SK-N-SH (cell line): ENCODE results near the gene SPIN1. TPM values are rescaled to one million over a fixed set of nuclear protein-coding genes. Genes with fewer than 3 reads are reported as not detected.

ENCODE experiments used
- CTCF ChIA-PET: fragments of 300-600, 350-600 bp; formaldehyde crosslinking; extraction: SDS; loops from one replicate; lab custom pipeline; 2021; lab: Yijun Ruan, JAX
- POLR2A ChIA-PET: fragments of 350-600 bp; sonication (Branson Sonifier 250); formaldehyde crosslinking; extraction: SDS; loops from one replicate; lab custom pipeline; 2020; ENCODE audit warnings: antibody characterized with exemption, inconsistent platforms; lab: Yijun Ruan, JAX
- DNase-seq: peaks from one replicate; pipeline ENCODE4 v3.0.0; 2012
- H2AFZ ChIP-seq: fragments of 200-600 bp; sonication (generic); 2 replicates; pipeline ENCODE4 v1.8.1; 2016; ENCODE audit warnings: antibody characterized with exemption, mild to moderate bottlenecking, low read depth
- H3F3A ChIP-seq: fragments of 200-600 bp; sonication (generic); replicated peaks from 2 replicates; pipeline ENCODE3; 2016; ENCODE audit warnings: antibody characterized with exemption, mild to moderate bottlenecking; ENCODE audit not compliant: insufficient read depth
- H3K27ac ChIP-seq, 2 experiments: fragments of 200-500 bp in 1 of 2; fragments of 200-600 bp in 1 of 2; sonication (Bioruptor generic) in 1 of 2; sonication (generic), shearing (Covaris generic) in 1 of 2; 2 replicates each; pipeline versions ENCODE4 v1.5.1 to v1.6.1; 2014 to 2016; ENCODE audit warnings: low read depth in 2 of 2, inconsistent platforms in 1 of 2, low read length in 1 of 2, mild to moderate bottlenecking in 1 of 2, mixed read lengths in 1 of 2
- H3K27me3 ChIP-seq: fragments of 200-600 bp; sonication (generic), shearing (Covaris generic); 2 replicates; pipeline ENCODE4 v1.6.1; 2016; ENCODE audit warnings: mixed run types; ENCODE audit not compliant: insufficient read depth
- H3K36me3 ChIP-seq, 2 experiments: fragments of 200-500 bp in 1 of 2; fragments of 200-600 bp in 1 of 2; sonication (Bioruptor generic) in 1 of 2; sonication (generic) in 1 of 2; replicated peaks in 1 of 2; 2 replicates each; pipeline versions ENCODE3 to v1.5.1; 2014 to 2016; ENCODE audit warnings: low read length in 1 of 2, mild to moderate bottlenecking in 1 of 2; ENCODE audit not compliant: insufficient read depth in 2 of 2, control insufficient read depth in 1 of 2
- H3K4me1 ChIP-seq, 2 experiments: fragments of 200-500 bp in 1 of 2; fragments of 200-600 bp in 1 of 2; sonication (Bioruptor generic) in 1 of 2; sonication (generic), shearing (Covaris generic) in 1 of 2; 2 replicates each; pipeline versions ENCODE4 v1.5.1 to v1.6.1; 2014 to 2016; ENCODE audit warnings: low read depth in 1 of 2, low read length in 1 of 2, mixed run types in 1 of 2; ENCODE audit not compliant: insufficient read depth in 2 of 2, control insufficient read depth in 1 of 2
- H3K4me2 ChIP-seq: fragments of 200-600 bp; sonication (generic), shearing (Covaris generic); 2 replicates; pipeline ENCODE4 v1.6.1; 2017; ENCODE audit warnings: mixed run types
- H3K4me3 ChIP-seq, 2 experiments: fragments of 200-500 bp in 1 of 2; fragments of 200-600 bp in 1 of 2; sonication (Bioruptor generic) in 1 of 2; sonication (generic), shearing (Covaris generic) in 1 of 2; 2 replicates each; pipeline versions ENCODE4 v1.5.1 to v1.8.1; 2014 to 2016; ENCODE audit warnings: low read depth in 2 of 2, inconsistent platforms in 1 of 2, low read length in 1 of 2, mild to moderate bottlenecking in 1 of 2, mixed read lengths in 1 of 2, moderate library complexity in 1 of 2
- H3K79me2 ChIP-seq: fragments of 200-600 bp; sonication (generic); 2 replicates; pipeline ENCODE4 v1.8.1; 2017; ENCODE audit warnings: mild to moderate bottlenecking; ENCODE audit not compliant: insufficient read depth
- H3K9ac ChIP-seq: fragments of 200-600 bp; sonication (generic); 2 replicates; pipeline ENCODE4 v1.6.1; 2017; ENCODE audit warnings: mixed run types
- H3K9me2 ChIP-seq: fragments of 200-600 bp; sonication (generic); 2 replicates; pipeline ENCODE4 v1.6.1; 2017; ENCODE audit warnings: mixed run types
- H3K9me3 ChIP-seq: fragments of 200-600 bp; sonication (generic); 2 replicates; pipeline ENCODE4 v1.6.1; 2017; ENCODE audit warnings: mixed run types, mild to moderate bottlenecking, moderate library complexity
- H4K20me1 ChIP-seq: fragments of 200-600 bp; sonication (generic); 2 replicates; pipeline ENCODE4 v1.6.1; 2017; ENCODE audit warnings: mild to moderate bottlenecking, mixed run types; ENCODE audit not compliant: insufficient read depth
- CHD2 ChIP-seq: fragments of 150-350 bp; IDR thresholded peaks from 2 replicates; pipeline ENCODE4 v1.6.1; 2018; ENCODE audit warnings: low read length; ENCODE audit not compliant: partially characterized antibody
- ELF1 ChIP-seq: IDR thresholded peaks from 2 replicates; pipeline ENCODE4 v1.4.0; 2012
- FOXJ3 ChIP-seq: sonication (generic); formaldehyde crosslinking; IDR thresholded peaks from 2 replicates; pipeline ENCODE4 v1.5.1; 2020; ENCODE audit warnings: mild to moderate bottlenecking, missing genetic modification reagents
- GABPA ChIP-seq: IDR thresholded peaks from 2 replicates; pipeline ENCODE4 v1.4.0; 2012; ENCODE audit warnings: low read depth, mild to moderate bottlenecking
- JUND ChIP-seq: IDR thresholded peaks from 2 replicates; pipeline ENCODE4 v1.4.0; 2012
- NRF1 ChIP-seq: IDR thresholded peaks from 2 replicates; pipeline ENCODE4 v1.6.1; 2012; ENCODE audit warnings: low read depth, mild to moderate bottlenecking, low read length
- POLR2AphosphoS5 ChIP-seq: IDR thresholded peaks from 2 replicates; pipeline ENCODE4 v1.6.1; 2012; ENCODE audit warnings: low read depth, low read length
- RFX5 ChIP-seq: IDR thresholded peaks from 2 replicates; pipeline ENCODE4 v1.6.1; 2012; ENCODE audit warnings: mild to moderate bottlenecking, improper control_type of control experiment, low read length
- RXRA ChIP-seq: IDR thresholded peaks from 2 replicates; pipeline ENCODE4 v1.4.0; 2012; ENCODE audit warnings: low read depth, mild to moderate bottlenecking, borderline replicate concordance
- SIN3A ChIP-seq: IDR thresholded peaks from 2 replicates; pipeline ENCODE4 v1.6.1; 2012; ENCODE audit warnings: low read depth, mild to moderate bottlenecking, low read length, moderate library complexity, borderline replicate concordance
- SMC3 ChIP-seq: IDR thresholded peaks from 2 replicates; pipeline ENCODE4 v1.6.1; 2012; ENCODE audit warnings: low read depth, low read length, improper control_type of control experiment
- TCF12 ChIP-seq: IDR thresholded peaks from 2 replicates; pipeline ENCODE4 v1.4.0; 2012
- TEAD4 ChIP-seq: IDR thresholded peaks from 2 replicates; pipeline ENCODE4 v1.4.0; 2012; ENCODE audit warnings: mild to moderate bottlenecking, borderline replicate concordance; ENCODE audit not compliant: insufficient read depth
- WGBS: methylation state at CpG from one replicate; pipeline ENCODE4 v1.1.6; 2017; ENCODE audit warnings: low lambda C conversion rate; 5-methylcytosine and 5-hydroxymethylcytosine counted together
- polyA plus RNA-seq, 3 experiments: library from polyadenylated mRNA; depleted of rRNA; stranded (reverse); fragments of >200 nt; gene quantifications; 2 replicates each; pipeline ENCODE4 v1.2.3, GENCODE V29; 2012
- TF ChIP-seq, protein P1 (sequence below): IDR thresholded peaks from 2 replicates; pipeline ENCODE4 v1.4.0; 2012; ENCODE audit warnings: low read depth, borderline replicate concordance
- TF ChIP-seq, protein P2 (sequence below): IDR thresholded peaks from 2 replicates; pipeline ENCODE4 v1.4.0; 2012; ENCODE audit warnings: low read depth, borderline replicate concordance
- TF ChIP-seq, protein P3 (sequence below): IDR thresholded peaks from 2 replicates; pipeline ENCODE4 v1.4.0; 2012; ENCODE audit warnings: low read depth
- TF ChIP-seq, protein P4 (sequence below): fragments of 150-350 bp; IDR thresholded peaks from 2 replicates; pipeline ENCODE4 v1.6.1; 2017; ENCODE audit warnings: antibody characterized with exemption, low read length, low read depth, borderline replicate concordance
- TF ChIP-seq, protein P5 (sequence below): fragments of 150-350 bp; IDR thresholded peaks from 2 replicates; pipeline ENCODE4 v1.6.1; 2016; ENCODE audit warnings: mild to moderate bottlenecking, low read depth, low read length

Gene SPIN1
- polyA plus RNA-seq, 1 of the 3 experiments (the other 2 are of a cell fraction), result 35.8 TPM

DNA sequence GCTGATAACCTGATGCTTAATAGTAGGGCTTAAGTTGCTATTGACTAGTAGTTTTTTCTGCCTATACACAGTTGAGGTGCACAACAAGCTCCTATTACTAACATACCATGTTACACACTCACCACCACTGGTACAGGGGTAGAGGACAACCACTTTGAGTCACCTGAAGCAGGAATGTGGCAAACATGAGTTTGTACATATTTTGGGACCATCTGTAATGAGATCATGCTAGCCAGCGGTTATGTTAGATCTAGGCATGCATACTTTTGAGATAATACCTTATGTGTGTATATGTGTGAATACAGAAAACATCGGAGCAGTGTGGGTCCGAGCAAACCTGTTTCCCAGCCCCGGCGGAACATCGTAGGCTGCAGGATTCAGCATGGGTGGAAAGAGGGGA lies 73.9 kb downstream of the SPIN1 start:
- ChIA-PET POLR2A (no interaction called here), CTCF (interaction anchor here (0.8 kb wide), 1 partner anchor 12 kb away, joined by 3 read pairs; no protein-coding TSS in a partner anchor)
- Histone ChIP-seq H4K20me1 (no peaks in the 10 kb centered on the region), H3K9me2 (no peaks in the 10 kb centered on the region), H3K9ac (no peak overlapping the region), H3K4me3 (no peak overlapping the region), H3K4me1 (peaks cover 0 to 16% of the 10 kb centered on the region in 2 experiments; a peak in 2 of 4 replicates), H2AFZ (no peak overlapping the region), H3K27me3 (no peaks in the 10 kb centered on the region), H3K36me3 (peaks cover 20 to 28% of the 10 kb centered on the region in 2 experiments), H3K27ac (no peak overlapping the region), H3F3A (peaks cover 4% of the 10 kb centered on the region), H3K9me3 (no peaks in the 10 kb centered on the region), H3K79me2 (peaks cover 64% of the 10 kb centered on the region), H3K4me2 (no peak overlapping the region)
- 92% methylated on average over 6 of the region's 6 CpGs for WGBS
- TF ChIP-seq TCF12, result no peak
- no peak for TF ChIP-seq TEAD4
- TF ChIP-seq SIN3A, result no peak
- no peak for TF ChIP-seq CHD2
- TF ChIP-seq SMC3, result no peak
- no peak for TF ChIP-seq GABPA
- no peak for TF ChIP-seq RFX5
- no peak for TF ChIP-seq NRF1
- TF ChIP-seq, protein P1, sequence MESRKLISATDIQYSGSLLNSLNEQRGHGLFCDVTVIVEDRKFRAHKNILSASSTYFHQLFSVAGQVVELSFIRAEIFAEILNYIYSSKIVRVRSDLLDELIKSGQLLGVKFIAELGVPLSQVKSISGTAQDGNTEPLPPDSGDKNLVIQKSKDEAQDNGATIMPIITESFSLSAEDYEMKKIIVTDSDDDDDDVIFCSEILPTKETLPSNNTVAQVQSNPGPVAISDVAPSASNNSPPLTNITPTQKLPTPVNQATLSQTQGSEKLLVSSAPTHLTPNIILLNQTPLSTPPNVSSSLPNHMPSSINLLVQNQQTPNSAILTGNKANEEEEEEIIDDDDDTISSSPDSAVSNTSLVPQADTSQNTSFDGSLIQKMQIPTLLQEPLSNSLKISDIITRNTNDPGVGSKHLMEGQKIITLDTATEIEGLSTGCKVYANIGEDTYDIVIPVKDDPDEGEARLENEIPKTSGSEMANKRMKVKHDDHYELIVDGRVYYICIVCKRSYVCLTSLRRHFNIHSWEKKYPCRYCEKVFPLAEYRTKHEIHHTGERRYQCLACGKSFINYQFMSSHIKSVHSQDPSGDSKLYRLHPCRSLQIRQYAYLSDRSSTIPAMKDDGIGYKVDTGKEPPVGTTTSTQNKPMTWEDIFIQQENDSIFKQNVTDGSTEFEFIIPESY, result no peak
- DNase-seq, result no peak

DNA sequence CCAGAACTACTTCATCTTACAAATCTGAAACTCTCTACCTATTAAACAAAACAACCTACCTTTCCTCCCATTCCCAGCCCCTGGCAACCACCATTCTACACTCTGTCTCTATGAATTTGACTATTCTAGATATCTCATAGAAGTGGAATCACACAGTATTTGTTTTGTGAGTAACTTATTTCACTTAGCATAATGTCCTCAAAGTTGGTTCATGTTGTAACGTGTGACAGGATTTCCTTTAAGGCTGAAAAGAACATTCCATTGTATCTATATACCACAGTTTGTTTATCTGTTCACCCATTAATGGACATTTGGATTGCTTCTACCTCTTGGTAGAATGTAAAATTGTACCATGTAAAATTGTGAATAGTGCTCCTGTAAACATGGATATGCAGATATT lies 76.6 kb downstream of the SPIN1 start:
- Histone ChIP-seq H3K9me2 (no peaks in the 10 kb centered on the region), H3K79me2 (peaks cover 64% of the 10 kb centered on the region), H4K20me1 (no peaks in the 10 kb centered on the region), H3K36me3 (peaks cover 18 to 44% of the 10 kb centered on the region in 2 experiments), H3F3A (peaks cover 3% of the 10 kb centered on the region)
- DNase-seq, result no peak
- no peak for TF ChIP-seq FOXJ3 (CRISPR knock-in tag)
- TF ChIP-seq, protein P2, sequence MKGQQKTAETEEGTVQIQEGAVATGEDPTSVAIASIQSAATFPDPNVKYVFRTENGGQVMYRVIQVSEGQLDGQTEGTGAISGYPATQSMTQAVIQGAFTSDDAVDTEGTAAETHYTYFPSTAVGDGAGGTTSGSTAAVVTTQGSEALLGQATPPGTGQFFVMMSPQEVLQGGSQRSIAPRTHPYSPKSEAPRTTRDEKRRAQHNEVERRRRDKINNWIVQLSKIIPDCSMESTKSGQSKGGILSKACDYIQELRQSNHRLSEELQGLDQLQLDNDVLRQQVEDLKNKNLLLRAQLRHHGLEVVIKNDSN, result no peak
- TF ChIP-seq RXRA, result no peak
- TF ChIP-seq, protein P3, sequence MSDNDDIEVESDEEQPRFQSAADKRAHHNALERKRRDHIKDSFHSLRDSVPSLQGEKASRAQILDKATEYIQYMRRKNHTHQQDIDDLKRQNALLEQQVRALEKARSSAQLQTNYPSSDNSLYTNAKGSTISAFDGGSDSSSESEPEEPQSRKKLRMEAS, result no peak
- TF ChIP-seq, protein P4, sequence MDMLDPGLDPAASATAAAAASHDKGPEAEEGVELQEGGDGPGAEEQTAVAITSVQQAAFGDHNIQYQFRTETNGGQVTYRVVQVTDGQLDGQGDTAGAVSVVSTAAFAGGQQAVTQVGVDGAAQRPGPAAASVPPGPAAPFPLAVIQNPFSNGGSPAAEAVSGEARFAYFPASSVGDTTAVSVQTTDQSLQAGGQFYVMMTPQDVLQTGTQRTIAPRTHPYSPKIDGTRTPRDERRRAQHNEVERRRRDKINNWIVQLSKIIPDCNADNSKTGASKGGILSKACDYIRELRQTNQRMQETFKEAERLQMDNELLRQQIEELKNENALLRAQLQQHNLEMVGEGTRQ, result no peak
- TF ChIP-seq SIN3A, result no peak
- no peak for TF ChIP-seq POLR2AphosphoS5
- no peak for TF ChIP-seq ELF1
- no peak for TF ChIP-seq TCF12
- TF ChIP-seq JUND, result no peak
- TF ChIP-seq, protein P5, sequence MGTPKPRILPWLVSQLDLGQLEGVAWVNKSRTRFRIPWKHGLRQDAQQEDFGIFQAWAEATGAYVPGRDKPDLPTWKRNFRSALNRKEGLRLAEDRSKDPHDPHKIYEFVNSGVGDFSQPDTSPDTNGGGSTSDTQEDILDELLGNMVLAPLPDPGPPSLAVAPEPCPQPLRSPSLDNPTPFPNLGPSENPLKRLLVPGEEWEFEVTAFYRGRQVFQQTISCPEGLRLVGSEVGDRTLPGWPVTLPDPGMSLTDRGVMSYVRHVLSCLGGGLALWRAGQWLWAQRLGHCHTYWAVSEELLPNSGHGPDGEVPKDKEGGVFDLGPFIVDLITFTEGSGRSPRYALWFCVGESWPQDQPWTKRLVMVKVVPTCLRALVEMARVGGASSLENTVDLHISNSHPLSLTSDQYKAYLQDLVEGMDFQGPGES, result no peak
- TF ChIP-seq, all 33 proteins: peak for 0
- no peak overlapping the region for H3K4me3 ChIP-seq
- no peak overlapping the region for H2AFZ ChIP-seq
- no peaks in the 10 kb centered on the region for H3K9me3 ChIP-seq
- no peak overlapping the region for H3K27ac ChIP-seq
- no peak overlapping the region for H3K9ac ChIP-seq
- no peak overlapping the region for H3K4me2 ChIP-seq
- H3K4me1 ChIP-seq, result peaks cover 0 to 13% of the 10 kb centered on the region in 2 experiments; a peak in 2 of 4 replicates
- ChIA-PET CTCF (no interaction called here), POLR2A (no interaction called here)
- no peaks in the 10 kb centered on the region for H3K27me3 ChIP-seq
- 97% methylated on average over 1 of the region's 1 CpG for WGBS
